ENCODE data around the gene GNB2.
"Not testable (repeated sequence)": the region's sequence is repeated elsewhere in the genome, so short reads cannot be mapped to it uniquely, and the experiment has no call there.

The GNB2 gene

DNA sequence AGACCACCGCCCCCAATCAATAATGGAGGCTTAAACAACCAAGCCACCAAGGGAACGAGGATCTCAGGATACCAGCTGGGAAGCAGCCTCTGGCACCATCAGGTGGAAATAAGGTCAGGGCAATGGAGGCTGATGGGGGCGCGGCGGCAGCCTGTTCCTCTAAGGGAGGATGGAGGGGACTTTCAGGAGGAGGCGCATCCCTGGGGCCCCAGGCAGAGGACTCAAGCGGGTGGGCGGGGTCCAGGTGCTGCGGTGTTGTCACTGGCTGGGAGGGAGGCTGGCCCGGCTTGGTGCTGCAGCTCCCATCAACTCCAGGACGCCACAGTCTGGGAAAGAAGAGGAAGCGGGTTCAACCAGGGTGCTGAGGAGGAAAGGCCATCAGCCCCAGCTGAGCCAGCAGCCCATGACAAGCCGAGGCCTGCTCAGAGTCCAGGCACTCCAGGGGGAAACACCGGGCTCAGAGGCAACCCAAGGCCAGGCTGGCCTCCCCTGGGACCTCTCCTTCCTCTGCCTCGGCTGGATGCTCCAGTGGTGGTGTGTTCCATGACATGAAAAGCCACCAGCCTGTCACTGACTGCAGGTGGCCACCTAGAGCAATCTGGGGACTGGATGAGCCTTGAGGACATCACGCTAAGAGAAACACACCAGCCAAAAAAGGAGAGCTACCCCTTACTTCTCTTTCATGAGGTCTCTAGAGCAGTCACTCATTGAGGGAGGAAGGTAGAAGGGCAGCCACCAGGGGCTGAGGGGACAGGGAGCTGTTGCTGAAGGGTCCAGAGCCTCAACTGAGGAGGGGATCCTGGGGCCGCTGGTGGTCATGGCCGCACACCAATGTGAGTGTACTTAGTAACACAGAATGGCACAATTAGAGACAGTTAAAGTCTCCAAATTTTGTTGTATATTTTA is 15.9 kb downstream of the GNB2 start:
- no peak overlapping the region for H3K4me3 ChIP-seq (ENCODE audit: low read depth, low read length)
- DNase-seq (ENCODE audit: low read depth): no peak

DNA sequence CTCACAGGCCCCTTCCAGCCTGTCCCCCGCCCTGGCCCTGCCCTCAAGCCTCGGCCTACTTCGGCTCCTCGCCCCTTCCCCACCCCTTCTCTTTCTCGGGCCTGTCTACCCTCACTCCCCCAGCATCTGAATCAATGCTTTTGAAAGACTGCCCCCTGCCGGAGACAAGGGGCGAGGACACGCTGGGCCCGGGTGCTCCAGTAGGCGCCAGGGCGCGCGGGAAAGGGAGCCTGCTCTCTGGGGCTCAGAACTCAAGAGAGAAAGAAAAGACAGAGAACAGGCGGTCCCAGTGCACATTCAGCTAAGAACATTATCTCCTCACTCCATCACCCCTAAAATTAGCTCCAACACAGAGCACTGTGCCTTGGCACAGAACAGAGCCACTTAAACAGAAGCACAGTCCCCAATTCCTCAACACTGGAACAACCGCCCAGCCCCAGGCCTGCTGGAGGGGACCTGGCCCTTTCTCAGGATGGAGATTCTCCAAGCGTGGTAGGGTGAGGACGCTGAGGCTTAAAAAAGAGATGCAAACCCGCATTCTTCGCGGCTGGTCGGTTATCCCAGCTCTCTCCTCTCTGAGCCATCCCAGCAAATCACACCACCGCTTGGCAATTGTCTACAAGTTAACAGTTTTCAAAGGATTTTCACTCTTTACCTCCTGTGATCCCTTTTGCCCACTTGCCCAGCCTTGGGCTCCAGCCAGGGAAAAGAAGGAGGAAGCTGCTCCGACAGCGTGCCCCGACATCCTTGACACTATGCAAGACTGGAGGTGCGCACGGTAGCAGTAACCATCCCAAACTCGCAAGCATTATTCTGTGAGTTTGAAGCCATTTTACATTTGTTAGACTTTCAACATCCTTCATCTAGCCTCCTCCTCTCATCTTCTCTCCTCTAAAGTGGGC is 18.4 kb downstream of the GNB2 start:
- peak overlapping the region; percentile 83 for H3K4me3 ChIP-seq (ENCODE audit: low read depth, low read length)
- DNase-seq (ENCODE audit: low read depth): no peak

DNA sequence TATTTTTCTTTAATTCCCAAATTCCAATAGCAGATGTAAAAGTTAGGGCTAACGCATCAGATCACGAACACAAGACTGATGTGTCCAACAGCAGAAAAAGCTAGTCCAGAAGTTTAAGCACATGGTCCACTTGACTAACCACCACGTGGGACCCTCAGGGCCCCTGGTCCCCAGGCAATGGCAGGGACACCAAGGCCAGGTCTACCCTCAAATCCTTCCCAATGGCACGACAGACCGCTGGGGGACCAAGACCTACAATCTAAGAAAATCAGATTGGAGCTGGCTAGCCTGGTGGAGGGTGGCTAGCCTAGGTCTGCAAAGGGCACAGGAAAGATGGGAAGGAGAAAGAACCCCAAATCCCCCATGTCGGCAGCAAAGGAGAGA is 19.0 kb downstream of the GNB2 start:
- H3K4me3 ChIP-seq (ENCODE audit: low read depth, low read length): peak overlapping the region; percentile 83
- DNase-seq (ENCODE audit: low read depth): no peak

DNA sequence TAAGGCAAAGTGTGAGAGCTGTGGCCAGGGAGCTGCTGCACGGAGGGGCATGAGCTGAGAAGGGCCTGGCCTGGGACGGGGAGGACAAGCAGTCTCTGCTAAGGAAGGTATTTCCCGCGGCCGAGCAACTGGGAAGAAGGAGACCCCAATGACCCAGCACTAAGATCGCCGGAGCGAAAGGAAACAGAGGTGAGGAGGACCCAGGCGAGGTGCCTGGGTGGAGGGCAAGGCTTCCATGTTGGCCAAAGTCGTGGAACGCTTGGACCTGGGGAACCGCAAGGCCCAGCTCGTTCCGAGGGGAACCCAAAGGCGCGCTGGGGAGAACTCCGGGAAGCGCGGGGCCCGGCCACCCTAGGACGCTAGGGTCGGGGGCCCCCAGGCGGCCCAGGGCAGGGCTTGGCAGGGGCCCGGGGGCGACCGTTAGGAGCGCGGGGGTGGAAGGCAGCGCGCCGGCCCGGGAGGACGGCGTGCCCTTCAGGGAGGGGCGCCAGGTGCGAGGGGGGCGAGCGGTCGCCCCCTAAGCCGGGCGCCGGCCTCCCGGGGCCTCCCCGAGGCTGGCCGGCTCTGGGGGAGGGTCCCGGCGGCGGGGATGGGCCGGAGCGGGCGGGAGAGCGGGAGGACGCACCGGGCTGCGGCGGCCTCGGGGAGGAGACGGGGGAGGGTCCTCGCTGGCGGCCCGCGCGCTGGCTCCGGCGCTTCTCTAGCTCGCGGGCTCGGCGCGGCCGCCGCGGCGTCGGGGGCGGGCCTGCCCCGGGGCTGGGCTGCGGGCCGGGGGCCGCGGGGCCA is 20.0 kb downstream of the GNB2 start:
- no peak for DNase-seq (ENCODE audit: low read depth)
- H3K4me3 ChIP-seq (ENCODE audit: low read depth, low read length): peak overlapping the region; percentile 83

DNA sequence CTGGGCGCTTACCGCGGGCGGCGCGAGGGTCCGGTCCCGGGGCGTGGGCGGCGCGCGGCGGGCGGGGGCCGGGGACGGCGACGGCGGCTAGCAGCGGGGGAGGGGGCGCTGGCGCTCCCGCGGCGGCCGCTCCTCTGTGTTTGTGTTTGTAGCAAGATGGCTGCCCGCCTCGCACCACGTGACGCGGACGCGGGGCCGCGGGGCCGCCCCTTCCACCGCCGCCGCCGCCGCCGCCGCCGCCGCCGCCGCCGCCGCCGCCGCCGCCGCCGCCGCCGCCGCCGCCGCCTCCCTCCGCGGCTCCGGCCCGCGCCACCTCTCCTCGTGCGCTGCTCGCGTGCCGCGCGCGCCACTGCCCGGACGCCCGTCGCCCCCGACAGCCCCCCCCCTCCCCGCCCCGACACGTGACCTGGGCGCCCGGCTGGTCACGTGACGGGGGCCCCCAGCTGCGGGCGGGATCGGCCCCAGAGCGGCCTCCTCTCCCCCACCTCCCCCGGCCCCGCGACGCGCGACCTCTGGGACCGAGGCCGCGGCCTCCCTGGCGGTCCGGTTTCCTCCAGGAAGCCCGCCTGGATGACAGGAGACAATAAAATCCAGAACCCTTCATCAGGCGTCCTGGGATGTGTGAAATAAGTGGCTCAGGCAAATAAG is 20.7 kb downstream of the GNB2 start, which contains the start of gene GIGYF1:
Gene GIGYF1, minus strand, starts transcription at position 153 of the 648 bp plus-strand sequence. CDS start 6,012 bp downstream, outside the sequence.
- no peak for DNase-seq (ENCODE audit: low read depth)

DNA sequence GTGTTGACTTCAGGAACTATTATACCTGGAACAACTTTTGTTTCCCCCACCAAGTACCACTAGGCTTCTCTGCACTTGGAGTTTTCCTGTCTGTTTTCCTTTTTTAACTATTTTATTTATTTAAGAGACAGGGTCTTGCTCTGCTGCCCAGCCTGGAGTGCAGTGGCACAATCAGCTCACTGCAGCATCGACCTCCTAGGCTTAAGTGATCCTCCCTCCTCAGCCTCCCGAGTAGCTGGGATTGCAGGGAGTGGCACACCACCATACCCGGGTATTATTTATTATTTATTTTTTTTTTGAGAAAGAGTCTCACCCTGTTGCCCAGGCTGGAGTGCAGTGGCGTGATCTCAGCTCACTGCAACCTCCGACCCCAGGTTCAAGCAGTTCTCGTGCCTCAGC is 22.6 kb downstream of the GNB2 start:
- no peak overlapping the region for H3K4me3 ChIP-seq (ENCODE audit: low read depth, low read length)
- no peak for DNase-seq (ENCODE audit: low read depth)

More for the DNA sequence above, 20.7 kb downstream of the GNB2 start, which contains the start of gene GIGYF1:
- peak within 1 kb of the TSS; percentile 83 for H3K4me3 ChIP-seq (ENCODE audit: low read depth, low read length)

DNA sequence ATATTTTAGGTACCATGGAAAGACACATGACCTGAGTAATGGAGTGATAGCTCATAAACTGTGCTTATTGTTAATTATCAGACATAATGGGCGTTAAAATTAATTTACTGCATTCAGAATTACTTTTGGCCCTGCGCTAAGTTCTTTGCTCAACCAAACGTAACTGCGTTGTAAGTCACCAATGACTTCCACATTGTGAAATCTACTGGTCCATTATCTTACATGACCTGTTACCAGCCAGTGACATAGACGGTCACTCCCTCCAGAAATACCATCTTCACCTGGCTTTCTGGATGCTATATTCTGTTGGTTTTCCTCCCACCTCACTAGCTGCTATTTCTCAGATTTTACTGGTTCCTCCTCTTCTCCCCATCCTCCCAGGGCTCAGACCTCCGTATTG is 25.5 kb downstream of the GNB2 start:
- H3K4me3 ChIP-seq (ENCODE audit: low read depth, low read length): no peak overlapping the region
- no peak for DNase-seq (ENCODE audit: low read depth)

DNA sequence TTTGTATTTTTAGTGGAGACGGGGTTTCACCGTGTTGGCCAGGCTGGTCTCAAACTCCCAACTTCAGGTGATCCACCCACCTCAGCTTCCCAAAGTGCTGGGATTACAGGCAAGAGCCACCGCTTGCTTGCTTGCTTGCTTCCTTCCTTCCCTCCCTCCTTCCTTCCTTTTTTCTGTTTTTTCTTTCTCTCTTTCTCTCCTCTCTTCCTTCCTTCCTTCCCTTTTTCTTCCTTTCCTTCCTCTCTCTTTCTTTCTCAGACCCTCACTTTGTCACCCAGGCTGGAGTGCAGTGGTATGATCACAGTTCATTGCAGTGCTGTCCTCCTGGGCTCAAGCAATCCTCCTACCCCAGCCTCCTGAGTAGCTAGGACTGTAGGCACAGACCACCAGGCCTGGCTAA is 27.5 kb downstream of the GNB2 start:
- not testable (repeated sequence) for H3K4me3 ChIP-seq (ENCODE audit: low read depth, low read length); DNase-seq (ENCODE audit: low read depth)

DNA sequence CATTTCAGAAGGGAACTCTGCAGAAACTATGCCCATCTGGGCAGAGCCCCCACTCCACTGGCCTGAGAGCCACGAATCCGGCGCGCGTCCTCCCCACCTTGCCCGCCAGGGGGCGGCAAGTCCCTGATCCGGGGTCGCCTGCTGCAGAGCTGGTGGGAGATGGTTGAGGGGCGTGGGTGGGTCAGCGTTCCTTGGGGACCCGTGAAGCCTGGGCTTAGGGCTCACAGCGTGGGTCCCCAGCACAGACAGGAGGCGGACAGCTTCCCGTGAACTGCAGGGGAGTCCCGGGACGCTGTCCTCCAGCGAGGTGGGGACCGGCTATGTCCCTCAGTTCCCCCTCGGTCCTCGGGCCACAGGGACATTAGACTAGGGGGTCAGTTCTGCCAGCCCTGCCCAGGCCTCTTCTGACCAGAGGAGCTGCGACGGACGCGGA is 31.8 kb downstream of the GNB2 start:
- H3K4me3 ChIP-seq (ENCODE audit: low read depth, low read length): peak overlapping the region; percentile 84
- DNase-seq (ENCODE audit: low read depth): no peak

DNA sequence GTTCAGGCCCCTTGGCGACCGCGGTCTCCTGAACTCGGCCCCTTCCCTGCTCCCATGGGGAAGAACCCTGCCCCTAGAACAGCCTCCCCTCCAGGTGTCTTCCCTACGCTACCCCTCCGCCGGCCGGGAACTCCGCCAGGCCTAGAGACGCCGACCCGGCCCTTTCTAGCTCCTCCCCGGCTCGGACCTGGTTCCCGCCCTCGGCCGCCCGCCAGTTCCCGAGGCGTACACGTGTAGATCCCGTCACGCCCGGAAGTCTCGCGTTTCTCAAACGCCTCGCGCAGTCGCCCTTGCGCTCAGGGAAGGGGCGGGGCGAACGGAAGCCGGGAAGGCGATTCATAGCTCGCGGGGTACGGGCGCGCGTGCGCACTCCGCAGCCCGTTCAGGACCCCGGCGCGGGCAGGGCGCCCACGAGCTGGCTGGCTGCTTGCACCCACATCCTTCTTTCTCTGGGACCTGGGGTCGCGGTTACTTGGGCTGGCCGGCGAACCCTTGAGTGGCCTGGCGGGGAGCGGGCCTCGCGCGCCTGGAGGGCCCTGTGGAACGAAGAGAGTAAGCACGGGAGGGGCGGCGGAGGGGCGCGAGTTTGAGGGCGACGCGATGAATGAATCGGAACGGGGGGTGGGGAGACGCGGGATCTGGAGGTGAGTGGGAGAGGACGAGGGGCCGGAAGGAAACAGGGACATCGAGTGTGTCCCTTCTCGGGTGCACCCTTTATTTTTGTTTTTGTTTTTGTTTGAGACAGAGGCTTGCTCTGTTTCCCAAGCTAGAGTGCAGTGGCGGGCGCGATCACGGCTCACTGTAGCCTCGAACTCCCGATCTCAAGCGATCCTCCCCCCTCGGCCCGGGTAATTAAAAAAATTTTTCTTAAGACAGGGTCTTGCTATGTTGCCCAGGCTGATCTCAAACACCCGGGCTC is 32.5 kb downstream of the GNB2 start, which contains the start of gene POP7:
Gene POP7, plus strand, starts transcription at position 369 of the 919 bp plus-strand sequence. CDS start 710 bp downstream, outside the sequence.
- peak within 1 kb of the TSS; percentile 84 for H3K4me3 ChIP-seq (ENCODE audit: low read depth, low read length)
- DNase-seq (ENCODE audit: low read depth): peak; percentile 94

DNA sequence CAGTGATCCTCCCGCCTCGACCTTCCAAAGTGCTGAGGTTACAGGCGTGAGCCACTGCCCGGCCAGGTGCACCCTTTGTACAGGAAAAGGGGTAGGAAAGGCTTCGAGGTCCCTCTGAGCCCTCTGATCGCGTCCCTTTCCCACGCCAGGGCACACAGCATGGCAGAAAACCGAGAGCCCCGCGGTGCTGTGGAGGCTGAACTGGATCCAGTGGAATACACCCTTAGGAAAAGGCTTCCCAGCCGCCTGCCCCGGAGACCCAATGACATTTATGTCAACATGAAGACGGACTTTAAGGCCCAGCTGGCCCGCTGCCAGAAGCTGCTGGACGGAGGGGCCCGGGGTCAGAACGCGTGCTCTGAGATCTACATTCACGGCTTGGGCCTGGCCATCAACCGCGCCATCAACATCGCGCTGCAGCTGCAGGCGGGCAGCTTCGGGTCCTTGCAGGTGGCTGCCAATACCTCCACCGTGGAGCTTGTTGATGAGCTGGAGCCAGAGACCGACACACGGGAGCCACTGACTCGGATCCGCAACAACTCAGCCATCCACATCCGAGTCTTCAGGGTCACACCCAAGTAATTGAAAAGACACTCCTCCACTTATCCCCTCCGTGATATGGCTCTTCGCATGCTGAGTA is 33.3 kb downstream of the GNB2 start:
- no peak for DNase-seq (ENCODE audit: low read depth)
- H3K4me3 ChIP-seq (ENCODE audit: low read depth, low read length): peak overlapping the region; percentile 84

DNA sequence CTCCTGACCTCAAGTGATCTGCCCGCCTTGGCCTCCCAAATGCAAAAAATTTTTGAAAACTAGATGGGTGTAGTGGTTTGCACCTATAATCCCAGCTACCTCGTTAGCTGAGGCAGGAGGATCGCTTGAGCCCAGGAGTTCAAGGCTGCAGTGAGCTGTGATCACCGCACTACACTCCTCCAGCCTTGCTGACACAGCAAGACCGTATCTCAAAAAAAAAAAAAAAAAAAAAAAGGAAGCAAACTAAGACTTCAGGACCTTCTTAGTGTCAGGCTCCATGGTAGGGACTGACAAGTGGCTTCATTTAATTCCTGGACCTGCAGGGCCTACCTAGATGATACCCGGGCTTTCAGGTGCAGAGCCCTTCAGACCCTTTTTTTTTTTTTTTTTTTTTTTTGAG is 34.9 kb downstream of the GNB2 start:
- no peak for DNase-seq (ENCODE audit: low read depth)
- H3K4me3 ChIP-seq (ENCODE audit: low read depth, low read length): no peak overlapping the region

DNA sequence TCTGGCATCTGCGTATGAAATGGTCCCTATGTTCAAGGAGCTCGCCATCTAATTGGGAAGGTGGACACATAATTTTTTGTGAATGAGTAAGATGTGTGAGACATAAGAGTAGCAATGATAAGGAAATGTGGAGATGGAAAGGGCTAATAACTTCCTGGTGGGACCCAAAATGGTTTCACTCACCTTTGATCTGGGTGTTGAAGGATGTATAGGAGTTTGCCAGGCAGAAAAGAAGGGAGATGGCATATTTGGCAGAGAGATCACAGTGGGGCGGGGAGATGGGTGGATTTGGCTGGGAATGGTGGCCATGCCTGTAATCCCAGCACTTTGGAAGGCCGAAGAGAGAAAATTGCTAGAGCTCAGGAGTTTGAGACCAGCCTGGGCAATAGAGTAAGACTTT is 36.9 kb downstream of the GNB2 start:
- no peak overlapping the region for H3K4me3 ChIP-seq (ENCODE audit: low read depth, low read length)
- DNase-seq (ENCODE audit: low read depth): no peak

DNA sequence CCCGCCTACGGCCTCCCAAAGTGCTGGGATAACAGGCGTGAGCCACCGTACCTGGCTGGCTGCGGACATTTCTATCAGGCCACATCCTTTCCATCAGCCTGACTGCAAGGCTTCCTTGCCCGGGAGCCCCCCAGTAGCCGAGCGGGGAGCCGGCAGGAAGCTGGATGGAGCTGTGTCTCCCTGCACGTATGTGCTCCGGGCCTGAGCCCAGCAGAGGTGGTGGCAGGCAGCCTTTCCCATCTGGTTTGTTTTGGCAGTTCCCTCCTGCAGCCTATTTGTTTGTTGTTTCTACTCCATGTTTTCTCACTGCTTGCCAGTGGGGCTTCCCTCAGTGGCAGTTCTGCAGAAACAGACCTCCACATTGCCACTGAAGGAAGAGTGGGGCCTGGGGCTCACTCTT is 37.8 kb downstream of the GNB2 start:
- DNase-seq (ENCODE audit: low read depth): no peak
- no peak overlapping the region for H3K4me3 ChIP-seq (ENCODE audit: low read depth, low read length)

DNA sequence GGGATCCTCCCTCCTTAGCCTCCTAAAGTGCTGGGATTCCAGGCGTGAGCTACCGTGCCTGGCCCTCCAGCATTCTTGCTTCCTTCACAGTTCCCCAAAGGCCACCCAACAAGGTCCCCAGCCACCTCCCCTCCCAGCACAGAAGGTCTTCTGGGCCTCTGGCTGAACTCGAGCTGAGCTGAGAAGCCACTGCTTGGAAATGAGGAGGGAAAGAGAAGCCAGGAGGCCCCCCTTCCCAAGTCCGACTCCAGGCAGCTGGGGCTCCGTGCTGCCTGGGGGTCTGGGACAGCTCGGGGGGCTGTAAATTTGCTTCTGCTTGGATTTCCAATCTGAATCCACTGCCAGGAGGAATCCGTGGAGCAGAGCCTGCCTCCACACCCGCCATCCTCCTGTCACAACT is 41.2 kb downstream of the GNB2 start:
- no peak for DNase-seq (ENCODE audit: low read depth)
- no peak overlapping the region for H3K4me3 ChIP-seq (ENCODE audit: low read depth, low read length)

DNA sequence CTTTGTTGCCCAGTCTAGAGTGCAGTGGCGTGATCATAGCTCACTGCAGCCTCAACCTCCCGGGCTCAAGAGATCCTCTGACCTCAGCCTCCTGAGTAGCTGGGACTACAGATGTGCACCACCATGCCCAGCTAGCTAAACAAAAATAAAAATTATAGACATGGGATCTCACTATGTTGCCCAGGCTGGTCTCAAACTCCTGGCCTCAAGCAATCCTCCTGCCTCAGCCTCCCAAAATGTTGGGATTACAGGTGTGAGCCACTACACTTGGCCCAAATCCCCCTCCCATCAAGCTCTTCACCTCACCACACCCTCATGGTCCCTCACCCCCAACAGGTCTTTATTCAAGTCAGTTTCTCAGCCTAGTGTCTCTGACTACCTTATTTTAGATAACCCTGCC is 43.5 kb downstream of the GNB2 start:
- not testable (repeated sequence) for H3K4me3 ChIP-seq (ENCODE audit: low read depth, low read length); DNase-seq (ENCODE audit: low read depth)

DNA sequence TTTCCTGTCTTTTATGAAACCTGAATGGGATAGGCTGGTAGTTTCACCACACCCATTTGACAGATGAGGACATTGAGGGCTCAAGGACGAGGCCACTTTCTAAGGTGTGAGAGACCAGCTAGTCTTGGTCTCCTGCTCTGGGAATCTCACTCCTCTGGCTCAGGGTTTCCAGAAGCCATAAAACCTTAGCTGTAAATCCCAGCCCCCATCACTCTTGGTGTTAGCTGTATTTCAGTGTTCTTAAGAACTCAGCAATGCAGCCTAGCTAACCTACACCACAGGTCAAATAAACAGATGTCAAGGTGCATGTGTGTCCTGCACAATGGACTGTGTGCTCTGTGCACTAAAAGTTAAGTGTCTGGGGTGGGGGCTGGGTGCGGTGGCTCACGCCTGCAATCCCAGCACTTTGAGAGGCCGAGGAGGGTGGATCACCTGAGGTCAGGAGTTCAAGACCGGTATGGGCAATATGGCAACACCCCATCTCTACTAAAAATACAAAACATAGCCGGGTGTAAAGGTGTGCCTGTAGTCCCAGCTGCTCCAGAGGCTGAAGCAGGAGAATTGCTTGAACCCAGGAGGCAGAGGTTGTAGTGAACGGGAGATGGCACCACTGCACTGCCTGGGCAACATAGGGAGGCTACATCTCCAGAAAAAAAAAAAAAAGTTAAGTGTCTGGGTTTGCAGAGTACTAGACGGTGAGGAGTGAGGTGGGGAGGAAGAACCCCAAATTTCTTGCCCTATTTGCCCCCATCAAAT is 46.2 kb downstream of the GNB2 start:
- no peak overlapping the region for H3K4me3 ChIP-seq (ENCODE audit: low read depth, low read length)
- DNase-seq (ENCODE audit: low read depth): no peak
